DND-41 (cell line): ENCODE data around the gene NEDD4.

Source experiments
- ATAC-seq: fragments of 200-7000 bp; cut with Tn5 transposase; 3 replicates; pipeline ENCODE4 v1.9.1; 2021; ENCODE audit warnings: low read depth; ENCODE audit not compliant: insufficient read depth
- DNase-seq: peaks from one replicate; pipeline ENCODE4 v3.0.0-alpha.2; 2020
- H2AFZ ChIP-seq: 2 replicates; pipeline ENCODE4 v1.6.0; 2012; ENCODE audit warnings: low read depth, low read length
- H3K27ac ChIP-seq: 2 replicates; pipeline ENCODE4 v1.5.1; 2012; ENCODE audit warnings: low read length, inconsistent platforms
- H3K27me3 ChIP-seq: fragments of 200-600 bp; sonication (generic); 2 replicates; pipeline ENCODE4 v1.6.0; 2012; ENCODE audit warnings: low read length, mild to moderate bottlenecking, inconsistent platforms; ENCODE audit not compliant: insufficient read depth, poor library complexity
- H3K36me3 ChIP-seq: 2 replicates; pipeline ENCODE4 v1.5.1; 2012; ENCODE audit warnings: low read length, inconsistent platforms; ENCODE audit not compliant: insufficient read depth
- H3K4me1 ChIP-seq: 2 replicates; pipeline ENCODE4 v1.5.1; 2012; ENCODE audit warnings: mild to moderate bottlenecking, low read length; ENCODE audit not compliant: insufficient read depth
- H3K4me2 ChIP-seq: 2 replicates; pipeline ENCODE4 v1.6.0; 2012; ENCODE audit warnings: mild to moderate bottlenecking, moderate library complexity, low read length, inconsistent platforms; ENCODE audit not compliant: insufficient read depth
- H3K4me3 ChIP-seq, 2 experiments: fragments of 200-600 bp in 1 of 2; shearing (Covaris generic) in 1 of 2; 2 replicates each; pipeline ENCODE4 v1.5.1; 2012 to 2016; ENCODE audit warnings: inconsistent platforms in 2 of 2, low read length in 2 of 2, mild to moderate bottlenecking in 2 of 2, low read depth in 1 of 2, moderate library complexity in 1 of 2
- H3K79me2 ChIP-seq: 2 replicates; pipeline ENCODE4 v1.6.0; 2012; ENCODE audit warnings: low read length, inconsistent platforms; ENCODE audit not compliant: insufficient read depth
- H3K9ac ChIP-seq: 2 replicates; pipeline ENCODE4 v1.6.0; 2012; ENCODE audit warnings: low read depth, mild to moderate bottlenecking, inconsistent platforms, low read length, moderate library complexity
- H3K9me3 ChIP-seq: 2 replicates; pipeline ENCODE4 v1.5.1; 2012; ENCODE audit warnings: low read length, moderate library complexity, mild to moderate bottlenecking, inconsistent platforms; ENCODE audit not compliant: insufficient read depth, severe bottlenecking
- H4K20me1 ChIP-seq: 2 replicates; pipeline ENCODE4 v1.6.0; 2012; ENCODE audit warnings: low read length; ENCODE audit not compliant: insufficient read depth
- CTCF ChIP-seq: IDR thresholded peaks from 2 replicates; pipeline ENCODE4 v1.5.1; 2012; ENCODE audit warnings: borderline replicate concordance, low read length, moderate library complexity, mild to moderate bottlenecking; ENCODE audit not compliant: poor library complexity, severe bottlenecking; ENCODE audit errors: extremely low read depth
- EZH2 ChIP-seq: IDR thresholded peaks from 3 replicates; pipeline ENCODE4 v1.6.1; 2012; ENCODE audit warnings: borderline replicate concordance, low read depth, mild to moderate bottlenecking, moderate library complexity, low read length, inconsistent platforms; ENCODE audit not compliant: severe bottlenecking

NEDD4 gene

DNA sequence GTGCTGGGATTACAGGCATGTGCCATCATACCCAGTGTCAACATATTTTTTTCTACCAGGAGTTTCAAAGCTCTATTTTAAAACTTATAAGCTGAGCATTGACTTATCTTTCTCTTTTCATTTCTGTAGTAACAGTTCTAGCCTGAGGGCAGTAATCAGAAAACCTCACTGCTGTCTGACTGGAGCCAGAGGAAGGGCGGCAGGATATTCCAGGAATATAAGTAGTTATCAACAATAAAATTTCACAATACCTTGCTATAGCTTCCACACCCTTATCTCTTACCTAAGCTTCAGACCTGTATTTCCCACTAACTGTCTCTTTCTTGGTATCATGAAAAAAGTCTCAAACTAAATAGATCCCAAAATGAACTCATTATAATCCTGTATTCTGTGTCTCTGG, 5.1 kb upstream of the NEDD4 start:
- Histone ChIP-seq H4K20me1 (no peaks in the 10 kb centered on the region), H2AFZ (no peak overlapping the region), H3K4me2 (no peak overlapping the region), H3K27me3 (peaks cover 11% of the 10 kb centered on the region), H3K36me3 (no peaks in the 10 kb centered on the region), H3K79me2 (no peaks in the 10 kb centered on the region), H3K27ac (no peak overlapping the region), H3K4me1 (peaks cover 7% of the 10 kb centered on the region), H3K9ac (no peak overlapping the region), H3K4me3 (no peak overlapping the region), H3K9me3 (no peaks in the 10 kb centered on the region)
- no peak for TF ChIP-seq CTCF
- no peak for TF ChIP-seq EZH2
- ATAC-seq, result no peak
- no peak for DNase-seq

GRCh38 chr15:55993804-55994560, 570 bp upstream of the NEDD4 start:
- H2AFZ ChIP-seq, result peak overlapping the region; percentile 97
- TF ChIP-seq EZH2, result no peak
- no peak for TF ChIP-seq CTCF
- peak overlapping the region; percentile 35 to 82; a peak in 3 of 4 replicates for H3K4me3 ChIP-seq
- H4K20me1 ChIP-seq, result no peaks in the 10 kb centered on the region
- peak overlapping the region; percentile 84 for H3K9ac ChIP-seq
- peak overlapping the region; percentile 52; the same call in 1 of the 2 replicates for H3K27ac ChIP-seq
- peaks cover 32% of the 10 kb centered on the region for H3K4me1 ChIP-seq
- no peaks in the 10 kb centered on the region for H3K9me3 ChIP-seq
- peak overlapping the region; percentile 74 for H3K4me2 ChIP-seq
- peaks cover 8% of the 10 kb centered on the region for H3K79me2 ChIP-seq
- DNase-seq, result no peak
- peaks cover 11% of the 10 kb centered on the region for H3K27me3 ChIP-seq
- no peak for ATAC-seq
- H3K36me3 ChIP-seq, result no peaks in the 10 kb centered on the region

DNA sequence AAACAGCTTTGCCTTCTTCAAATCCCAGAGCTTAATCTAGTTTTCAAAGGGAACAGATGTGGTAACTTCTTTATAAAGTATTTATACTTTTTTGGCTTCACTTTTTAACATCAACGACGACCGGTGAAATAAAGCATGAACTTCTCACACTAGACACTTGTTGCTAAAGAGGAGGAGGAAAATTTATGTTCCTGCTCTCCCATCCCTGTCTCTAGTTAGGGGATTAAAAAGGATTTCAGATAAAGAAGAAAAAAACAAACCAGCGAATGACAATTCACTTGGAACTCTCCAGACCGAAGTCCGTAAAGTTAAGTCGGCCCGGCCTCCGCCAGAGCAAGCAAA, 672 bp downstream of the NEDD4 start:
- Histone ChIP-seq H3K9me3 (no peaks in the 10 kb centered on the region), H3K4me3 (peak overlapping the region; percentile 47 to 82), H2AFZ (peak overlapping the region; percentile 77), H3K9ac (peak overlapping the region; percentile 84), H3K36me3 (no peaks in the 10 kb centered on the region), H3K79me2 (peaks cover 8% of the 10 kb centered on the region), H3K4me2 (peak overlapping the region; percentile 70), H3K27me3 (peaks cover 7% of the 10 kb centered on the region), H3K27ac (peak overlapping the region; percentile 73; the same call in 1 of the 2 replicates), H3K4me1 (peaks cover 32% of the 10 kb centered on the region), H4K20me1 (no peaks in the 10 kb centered on the region)
- no peak for DNase-seq
- TF ChIP-seq CTCF (no peak), EZH2 (no peak)
- ATAC-seq, result no peak
